ENCODE results near the gene PMEPA1. TPM values are rescaled to one million over a fixed set of nuclear protein-coding genes. Genes with fewer than 3 reads are reported as not detected.

Gene PMEPA1
- total RNA-seq, 3 donors from 2014 or later (not counting 1 experiment from before 2014, with no cell fraction given), result 1.2 to 5.9 (median 2.4) TPM

DNA sequence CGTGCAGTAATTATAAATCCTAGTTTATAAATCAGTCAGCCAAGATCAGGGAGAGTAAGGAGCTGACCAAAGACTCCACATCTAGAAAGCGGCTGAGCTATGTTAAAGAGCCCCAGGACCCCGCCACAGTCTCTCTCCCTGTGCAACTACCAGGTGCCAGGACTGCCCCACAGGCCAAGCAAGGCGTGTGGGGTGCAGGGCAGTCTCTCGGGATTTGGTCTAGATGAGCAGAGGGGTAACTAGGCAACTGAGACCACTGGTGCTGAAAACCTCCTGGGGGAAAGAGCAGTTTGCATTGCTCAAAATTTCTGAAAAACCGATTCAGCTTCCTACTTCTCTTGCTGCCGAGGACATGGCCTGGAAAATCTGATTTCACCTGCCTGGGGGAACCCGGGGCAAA lies 10.4 kb downstream of the PMEPA1 start:
- no peak overlapping the region for H3K4me3 Mint-ChIP-seq
- peaks cover 16% of the 10 kb centered on the region for H3K4me1 ChIP-seq (ENCODE audit: control insufficient read depth, insufficient read depth, low read length)
- H3K27ac Mint-ChIP-seq, result no peak overlapping the region
- intact Hi-C loops (cut with micrococcal nuclease), result no loop called here
- TF ChIP-seq, protein P1, sequence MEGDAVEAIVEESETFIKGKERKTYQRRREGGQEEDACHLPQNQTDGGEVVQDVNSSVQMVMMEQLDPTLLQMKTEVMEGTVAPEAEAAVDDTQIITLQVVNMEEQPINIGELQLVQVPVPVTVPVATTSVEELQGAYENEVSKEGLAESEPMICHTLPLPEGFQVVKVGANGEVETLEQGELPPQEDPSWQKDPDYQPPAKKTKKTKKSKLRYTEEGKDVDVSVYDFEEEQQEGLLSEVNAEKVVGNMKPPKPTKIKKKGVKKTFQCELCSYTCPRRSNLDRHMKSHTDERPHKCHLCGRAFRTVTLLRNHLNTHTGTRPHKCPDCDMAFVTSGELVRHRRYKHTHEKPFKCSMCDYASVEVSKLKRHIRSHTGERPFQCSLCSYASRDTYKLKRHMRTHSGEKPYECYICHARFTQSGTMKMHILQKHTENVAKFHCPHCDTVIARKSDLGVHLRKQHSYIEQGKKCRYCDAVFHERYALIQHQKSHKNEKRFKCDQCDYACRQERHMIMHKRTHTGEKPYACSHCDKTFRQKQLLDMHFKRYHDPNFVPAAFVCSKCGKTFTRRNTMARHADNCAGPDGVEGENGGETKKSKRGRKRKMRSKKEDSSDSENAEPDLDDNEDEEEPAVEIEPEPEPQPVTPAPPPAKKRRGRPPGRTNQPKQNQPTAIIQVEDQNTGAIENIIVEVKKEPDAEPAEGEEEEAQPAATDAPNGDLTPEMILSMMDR (IDR thresholded peaks at IDR 0.05), result no peak
- no peaks in the 10 kb centered on the region for H3K9me3 ChIP-seq (ENCODE audit: control insufficient read depth, insufficient read depth, low read length)
- no peaks in the 10 kb centered on the region for H3K36me3 ChIP-seq (ENCODE audit: control insufficient read depth, insufficient read depth, low read length)
- H3K27me3 Mint-ChIP-seq (ENCODE audit: low read depth in 2 of 2), result peaks cover 9 to 23% of the 10 kb centered on the region in 2 donors
- H3K36me3 Mint-ChIP-seq, result no peaks in the 10 kb centered on the region
- H3K27ac ChIP-seq (ENCODE audit: low read length), result no peak overlapping the region
- DNase-seq (no peak), ATAC-seq (no peak)
- H3K27me3 ChIP-seq (ENCODE audit: control insufficient read depth, insufficient read depth, low read length), result no peaks in the 10 kb centered on the region
- H3K9me3 Mint-ChIP-seq, result no peaks in the 10 kb centered on the region
- no peak overlapping the region for H3K4me3 ChIP-seq (ENCODE audit: low read length)
- no peaks in the 10 kb centered on the region for H3K4me1 Mint-ChIP-seq
- 69% methylated on average over 8 of the region's 8 CpGs for WGBS (ENCODE audit: insufficient coverage)

DNA sequence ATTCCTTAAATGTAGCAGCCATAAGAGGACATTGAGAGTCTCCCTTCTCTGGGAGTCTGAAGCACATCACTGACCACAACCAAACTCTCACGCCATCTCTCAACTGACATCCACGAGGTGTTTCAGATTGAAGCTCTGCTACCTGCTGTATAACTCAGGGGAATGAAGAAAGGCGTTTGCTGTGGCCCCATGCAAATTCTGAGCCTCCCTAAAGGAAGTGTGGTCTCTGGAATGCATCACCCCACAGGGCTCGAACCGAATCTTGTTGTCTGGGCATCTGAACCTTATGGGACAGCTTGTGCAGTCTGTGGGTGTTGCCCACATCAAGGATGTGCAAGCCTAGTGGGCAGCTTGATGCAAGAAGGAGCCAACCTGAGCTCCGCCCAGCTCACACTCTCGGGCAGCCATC lies 10.9 kb downstream of the PMEPA1 start:
- Mint-ChIP-seq H3K4me1 (no peaks in the 10 kb centered on the region), H3K4me3 (no peak overlapping the region), H3K27ac (no peak overlapping the region), H3K9me3 (no peaks in the 10 kb centered on the region), H3K27me3 (ENCODE audit: low read depth in 2 of 2) (peaks cover 7 to 23% of the 10 kb centered on the region in 2 donors), H3K36me3 (no peaks in the 10 kb centered on the region)
- intact Hi-C loops (cut with micrococcal nuclease), result no loop called here
- Histone ChIP-seq H3K9me3 (ENCODE audit: control insufficient read depth, insufficient read depth, low read length) (no peaks in the 10 kb centered on the region), H3K4me3 (ENCODE audit: low read length) (no peak overlapping the region), H3K36me3 (ENCODE audit: control insufficient read depth, insufficient read depth, low read length) (no peaks in the 10 kb centered on the region), H3K27me3 (ENCODE audit: control insufficient read depth, insufficient read depth, low read length) (no peaks in the 10 kb centered on the region), H3K4me1 (ENCODE audit: control insufficient read depth, insufficient read depth, low read length) (peaks cover 16% of the 10 kb centered on the region), H3K27ac (ENCODE audit: low read length) (no peak overlapping the region)
- no peak for DNase-seq
- no peak for ATAC-seq
- 40% methylated on average over 7 of the region's 7 CpGs for WGBS (ENCODE audit: insufficient coverage)
- TF ChIP-seq, protein P1 (IDR thresholded peaks at IDR 0.05), result no peak

DNA sequence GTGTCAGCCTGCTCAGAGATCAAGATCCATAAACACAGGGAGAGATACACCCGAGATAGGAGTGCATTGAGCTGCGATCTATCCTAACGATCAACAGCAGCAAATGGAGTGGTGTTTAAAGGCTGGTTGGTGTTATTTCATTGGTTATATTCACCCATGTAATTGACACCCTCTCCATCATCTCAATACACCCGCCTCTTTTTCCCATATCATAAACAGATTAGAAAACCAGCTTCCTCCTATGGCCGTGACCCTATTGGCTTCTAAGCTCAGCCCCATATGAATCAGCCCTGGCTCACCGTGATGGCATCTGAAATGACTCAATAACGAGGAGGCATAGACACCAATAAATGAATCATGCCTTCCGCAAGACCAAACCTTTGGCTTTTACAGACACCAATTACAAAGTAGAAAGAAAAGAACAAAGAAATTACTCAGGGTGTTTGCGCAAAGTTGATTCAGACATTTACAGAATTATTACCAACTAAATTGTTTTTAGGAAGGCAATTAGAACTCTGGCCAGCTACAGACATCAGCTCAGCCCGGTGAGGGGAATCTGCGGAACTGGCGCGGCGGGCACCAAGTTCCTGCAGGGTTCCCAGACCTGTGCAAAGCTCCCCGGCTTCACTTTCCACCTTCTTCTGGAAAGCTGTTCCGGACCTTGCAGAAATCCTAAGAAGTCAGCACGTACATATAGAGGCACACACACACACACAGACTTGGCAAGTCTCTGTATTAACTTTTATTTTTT lies 11.5 kb downstream of the PMEPA1 start:
- Histone ChIP-seq H3K27me3 (ENCODE audit: control insufficient read depth, insufficient read depth, low read length) (no peaks in the 10 kb centered on the region), H3K9me3 (ENCODE audit: control insufficient read depth, insufficient read depth, low read length) (no peaks in the 10 kb centered on the region), H3K4me3 (ENCODE audit: low read length) (no peak overlapping the region), H3K36me3 (ENCODE audit: control insufficient read depth, insufficient read depth, low read length) (no peaks in the 10 kb centered on the region), H3K27ac (ENCODE audit: low read length) (no peak overlapping the region), H3K4me1 (ENCODE audit: control insufficient read depth, insufficient read depth, low read length) (peaks cover 16% of the 10 kb centered on the region)
- Mint-ChIP-seq H3K9me3 (no peaks in the 10 kb centered on the region), H3K4me3 (no peak overlapping the region), H3K27me3 (ENCODE audit: low read depth in 2 of 2) (peaks cover 7 to 23% of the 10 kb centered on the region in 2 donors), H3K4me1 (no peaks in the 10 kb centered on the region), H3K36me3 (no peaks in the 10 kb centered on the region), H3K27ac (no peak overlapping the region)
- no peak for ATAC-seq
- TF ChIP-seq, protein P1 (IDR thresholded peaks at IDR 0.05), result no peak
- 88% methylated on average over 17 of the region's 17 CpGs for WGBS (ENCODE audit: insufficient coverage)
- DNase-seq, result peak in 1 of 2 donors; percentile 45
- intact Hi-C loops (cut with micrococcal nuclease), result no loop called here

DNA sequence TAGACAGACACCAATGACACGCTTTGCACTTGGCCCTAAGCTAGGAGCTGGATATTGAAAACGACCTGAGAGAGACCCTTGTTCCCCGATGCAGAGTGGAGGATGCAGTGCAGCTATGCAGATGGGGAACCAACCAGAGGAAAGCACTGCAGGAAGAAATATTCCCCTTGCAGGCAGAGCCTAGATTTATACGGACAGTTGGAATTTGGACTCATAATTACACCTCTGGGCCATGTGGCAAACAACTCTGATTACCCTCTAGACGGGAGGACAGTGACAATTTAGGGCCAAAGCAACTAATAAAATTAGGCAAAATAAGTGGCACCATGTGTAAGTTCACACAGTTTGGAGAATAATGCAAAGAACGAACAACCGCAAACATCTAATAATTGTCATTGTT lies 12.3 kb downstream of the PMEPA1 start:
- TF ChIP-seq, protein P1 (IDR thresholded peaks at IDR 0.05), result no peak
- H3K4me3 Mint-ChIP-seq, result no peak overlapping the region
- no peaks in the 10 kb centered on the region for H3K9me3 Mint-ChIP-seq
- H3K27ac ChIP-seq (ENCODE audit: low read length), result no peak overlapping the region
- H3K4me3 ChIP-seq (ENCODE audit: low read length), result no peak overlapping the region
- intact Hi-C loops (cut with micrococcal nuclease), result no loop called here
- no peaks in the 10 kb centered on the region for H3K4me1 Mint-ChIP-seq
- H3K9me3 ChIP-seq (ENCODE audit: control insufficient read depth, insufficient read depth, low read length), result no peaks in the 10 kb centered on the region
- no peaks in the 10 kb centered on the region for H3K27me3 ChIP-seq (ENCODE audit: control insufficient read depth, insufficient read depth, low read length)
- H3K27me3 Mint-ChIP-seq (ENCODE audit: low read depth in 2 of 2), result peaks cover 7 to 23% of the 10 kb centered on the region in 2 donors
- H3K27ac Mint-ChIP-seq, result no peak overlapping the region
- H3K36me3 Mint-ChIP-seq, result no peaks in the 10 kb centered on the region
- H3K4me1 ChIP-seq (ENCODE audit: control insufficient read depth, insufficient read depth, low read length), result peaks cover 16% of the 10 kb centered on the region
- WGBS (ENCODE audit: insufficient coverage), result 90% methylated on average over 7 of the region's 7 CpGs
- ATAC-seq (no peak), DNase-seq (no peak)
- H3K36me3 ChIP-seq (ENCODE audit: control insufficient read depth, insufficient read depth, low read length), result no peaks in the 10 kb centered on the region

All from natural killer cell (primary cell).